HG03135 (cell line): Measurements from ENCODE around the gene TCF20.

Experiments
- ATAC-seq: cut with Tn5 transposase; IDR thresholded peaks from one replicate; pipeline ENCODE4 v1.9.1; 2021; ENCODE audit warnings: mild to moderate bottlenecking, moderate library complexity; ENCODE audit not compliant: unreplicated experiment

The TCF20 gene

GRCh38 chr22:42301077-42301741 lies 30.8 kb upstream of the TCF20 start:
- no peak for ATAC-seq

- ATAC-seq: peak; percentile 60
These were observed 30.0 kb upstream of the TCF20 start for GRCh38 chr22:42300259-42301076.

GRCh38 chr22:42299586-42300258 lies 29.3 kb upstream of the TCF20 start:
- ATAC-seq: no peak

- no peak for ATAC-seq
These were observed 28.3 kb upstream of the TCF20 start for GRCh38 chr22:42298746-42299145.

GRCh38 chr22:42297778-42298177 lies 27.3 kb upstream of the TCF20 start:
- ATAC-seq: no peak

GRCh38 chr22:42296883-42297282 lies 26.4 kb upstream of the TCF20 start:
- no peak for ATAC-seq

GRCh38 chr22:42296381-42296853 lies 26.0 kb upstream of the TCF20 start:
- ATAC-seq: no peak

GRCh38 chr22:42294034-42294985 lies 23.9 kb upstream of the TCF20 start:
- no peak for ATAC-seq

GRCh38 chr22:42292732-42293520 lies 22.5 kb upstream of the TCF20 start:
- no peak for ATAC-seq

GRCh38 chr22:42291287-42291686 lies 20.8 kb upstream of the TCF20 start:
- ATAC-seq: no peak

GRCh38 chr22:42289671-42290541 lies 19.5 kb upstream of the TCF20 start:
- no peak for ATAC-seq

- no peak for ATAC-seq
These were observed 18.3 kb upstream of the TCF20 start for GRCh38 chr22:42288791-42289190.

- no peak for ATAC-seq
These were observed 16.9 kb upstream of the TCF20 start for GRCh38 chr22:42287174-42287890.

GRCh38 chr22:42286205-42286604 lies 15.8 kb upstream of the TCF20 start:
- no peak for ATAC-seq

- no peak for ATAC-seq
These were observed 15.2 kb upstream of the TCF20 start for GRCh38 chr22:42285604-42286003.

GRCh38 chr22:42284643-42285181 lies 14.3 kb upstream of the TCF20 start:
- ATAC-seq: no peak

GRCh38 chr22:42284202-42284591 lies 13.7 kb upstream of the TCF20 start:
- ATAC-seq: no peak
